ENCODE data around the gene FBXO11. TPM values are rescaled to one million over a fixed set of nuclear protein-coding genes. Genes with fewer than 3 reads are reported as not detected.

The FBXO11 gene
- total RNA-seq, 1 donor from 2014 or later = 34.7 TPM

DNA sequence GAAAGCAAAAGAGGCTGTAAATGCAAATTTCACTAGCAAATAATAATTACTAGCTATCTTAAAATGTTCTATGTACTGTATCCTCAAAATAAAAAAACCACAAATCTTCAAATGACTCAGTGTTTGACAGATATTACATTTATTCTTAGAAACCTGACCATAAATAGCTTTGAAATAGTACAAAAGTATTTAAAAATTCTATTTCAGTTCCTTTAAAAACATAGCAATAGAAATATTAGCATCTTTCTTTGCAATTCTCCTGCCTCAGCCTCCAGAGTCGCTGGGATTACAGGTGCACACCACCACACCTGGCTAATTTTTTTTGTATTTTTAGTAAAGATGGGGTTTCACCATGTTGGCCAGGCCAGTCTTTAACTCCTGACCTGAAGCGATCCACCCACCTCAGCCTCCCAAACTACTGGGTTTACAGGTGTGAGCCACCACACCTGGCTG lies 72.8 kb downstream of the FBXO11 start:
- H3K36me3 ChIP-seq = peaks cover 97% of the 10 kb centered on the region
- no peaks in the 10 kb centered on the region for H3K27me3 ChIP-seq (ENCODE audit: low read depth)
- peaks cover 2% of the 10 kb centered on the region for H3K4me1 ChIP-seq
- H3K27ac ChIP-seq (replicated peaks) = no peak overlapping the region
- H3K9me3 ChIP-seq (replicated peaks) = no peaks in the 10 kb centered on the region
- TF ChIP-seq, protein P1, sequence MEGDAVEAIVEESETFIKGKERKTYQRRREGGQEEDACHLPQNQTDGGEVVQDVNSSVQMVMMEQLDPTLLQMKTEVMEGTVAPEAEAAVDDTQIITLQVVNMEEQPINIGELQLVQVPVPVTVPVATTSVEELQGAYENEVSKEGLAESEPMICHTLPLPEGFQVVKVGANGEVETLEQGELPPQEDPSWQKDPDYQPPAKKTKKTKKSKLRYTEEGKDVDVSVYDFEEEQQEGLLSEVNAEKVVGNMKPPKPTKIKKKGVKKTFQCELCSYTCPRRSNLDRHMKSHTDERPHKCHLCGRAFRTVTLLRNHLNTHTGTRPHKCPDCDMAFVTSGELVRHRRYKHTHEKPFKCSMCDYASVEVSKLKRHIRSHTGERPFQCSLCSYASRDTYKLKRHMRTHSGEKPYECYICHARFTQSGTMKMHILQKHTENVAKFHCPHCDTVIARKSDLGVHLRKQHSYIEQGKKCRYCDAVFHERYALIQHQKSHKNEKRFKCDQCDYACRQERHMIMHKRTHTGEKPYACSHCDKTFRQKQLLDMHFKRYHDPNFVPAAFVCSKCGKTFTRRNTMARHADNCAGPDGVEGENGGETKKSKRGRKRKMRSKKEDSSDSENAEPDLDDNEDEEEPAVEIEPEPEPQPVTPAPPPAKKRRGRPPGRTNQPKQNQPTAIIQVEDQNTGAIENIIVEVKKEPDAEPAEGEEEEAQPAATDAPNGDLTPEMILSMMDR (IDR thresholded peaks at IDR 0.05; ENCODE audit: borderline replicate concordance) = no peak
- intact Hi-C loops (cut with micrococcal nuclease) = no loop called here
- no peak overlapping the region for H3K4me3 ChIP-seq
- DNase-seq = no peak

DNA sequence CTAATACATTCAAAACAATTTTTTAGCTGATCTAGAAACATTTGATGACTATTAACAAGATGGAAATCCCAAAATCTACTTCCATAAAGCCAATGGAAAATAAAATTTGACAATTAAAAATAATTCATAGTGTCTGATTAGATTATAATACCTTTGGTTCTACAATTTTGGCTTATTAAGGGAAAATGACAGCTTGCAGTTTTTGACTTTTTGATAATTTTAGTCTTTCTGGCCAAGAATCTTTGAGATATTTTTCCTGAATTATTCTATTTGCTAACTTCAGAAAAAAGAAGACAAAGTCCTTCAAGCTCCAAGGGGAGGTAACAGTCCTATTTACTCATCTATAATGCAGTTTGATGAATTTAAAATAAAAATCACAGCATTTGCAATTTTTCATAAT lies 83.8 kb downstream of the FBXO11 start:
- DNase-seq = no peak
- Histone ChIP-seq H3K27me3 (ENCODE audit: low read depth) (no peaks in the 10 kb centered on the region), H3K9me3 (replicated peaks) (no peaks in the 10 kb centered on the region), H3K4me1 (no peaks in the 10 kb centered on the region), H3K4me3 (no peak overlapping the region), H3K36me3 (peaks cover 82% of the 10 kb centered on the region), H3K27ac (replicated peaks) (no peak overlapping the region)
- intact Hi-C loops (cut with micrococcal nuclease) = no loop called here
- TF ChIP-seq, protein P1 (IDR thresholded peaks at IDR 0.05; ENCODE audit: borderline replicate concordance) = no peak

DNA sequence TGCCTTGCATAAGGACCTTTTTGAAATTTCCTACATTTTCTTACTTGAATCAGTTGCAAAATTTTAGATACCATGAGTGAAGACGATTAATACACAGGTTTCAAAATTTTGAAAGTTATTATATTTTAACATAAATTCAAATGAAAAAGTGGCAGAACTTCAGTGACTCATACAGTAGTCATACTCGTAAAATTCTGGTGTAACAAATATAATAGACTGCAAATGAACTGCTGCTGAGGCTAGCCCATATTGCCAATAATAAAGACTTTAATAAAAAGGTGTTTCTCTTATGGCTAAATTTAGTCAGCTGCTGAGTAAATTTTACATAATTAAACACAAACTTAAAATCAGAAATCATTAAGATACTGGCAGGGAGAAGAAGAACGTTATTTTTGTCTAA lies 86.5 kb downstream of the FBXO11 start:
- no peaks in the 10 kb centered on the region for H3K4me1 ChIP-seq
- DNase-seq = no peak
- TF ChIP-seq, protein P1 (IDR thresholded peaks at IDR 0.05; ENCODE audit: borderline replicate concordance) = no peak

DNA sequence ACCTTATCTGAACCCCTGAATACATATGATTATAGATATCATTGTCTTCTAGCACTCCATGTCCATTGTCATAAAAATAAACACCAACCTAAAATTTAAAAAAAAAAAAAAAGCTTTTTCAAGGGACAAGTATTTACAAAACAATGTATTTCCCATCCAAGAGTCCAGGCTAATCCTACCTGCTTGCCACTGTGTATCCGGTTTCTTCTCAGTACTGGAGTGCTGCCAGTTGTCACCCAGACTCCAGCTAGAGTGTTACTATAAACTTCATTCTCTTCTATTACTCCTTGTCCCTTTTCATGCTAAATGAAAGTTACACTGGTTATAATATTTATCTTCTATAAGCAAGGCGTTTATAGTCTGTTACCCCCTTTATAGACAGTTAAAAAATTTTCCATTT lies 87.5 kb downstream of the FBXO11 start:
- H3K27me3 ChIP-seq (ENCODE audit: low read depth) = no peaks in the 10 kb centered on the region
- H3K36me3 ChIP-seq = peaks cover 92% of the 10 kb centered on the region
- no peak overlapping the region for H3K4me3 ChIP-seq
- intact Hi-C loops (cut with micrococcal nuclease) = no loop called here
- H3K9me3 ChIP-seq (replicated peaks) = no peaks in the 10 kb centered on the region
- no peaks in the 10 kb centered on the region for H3K4me1 ChIP-seq
- DNase-seq = no peak
- TF ChIP-seq, protein P1 (IDR thresholded peaks at IDR 0.05; ENCODE audit: borderline replicate concordance) = no peak
- no peak overlapping the region for H3K27ac ChIP-seq (replicated peaks)

More for the DNA sequence above, 86.5 kb downstream of the FBXO11 start:
- no peak overlapping the region for H3K27ac ChIP-seq (replicated peaks)
- peaks cover 90% of the 10 kb centered on the region for H3K36me3 ChIP-seq
- no peaks in the 10 kb centered on the region for H3K9me3 ChIP-seq (replicated peaks)
- intact Hi-C loops (cut with micrococcal nuclease) = no loop called here
- H3K27me3 ChIP-seq (ENCODE audit: low read depth) = no peaks in the 10 kb centered on the region
- no peak overlapping the region for H3K4me3 ChIP-seq

DNA sequence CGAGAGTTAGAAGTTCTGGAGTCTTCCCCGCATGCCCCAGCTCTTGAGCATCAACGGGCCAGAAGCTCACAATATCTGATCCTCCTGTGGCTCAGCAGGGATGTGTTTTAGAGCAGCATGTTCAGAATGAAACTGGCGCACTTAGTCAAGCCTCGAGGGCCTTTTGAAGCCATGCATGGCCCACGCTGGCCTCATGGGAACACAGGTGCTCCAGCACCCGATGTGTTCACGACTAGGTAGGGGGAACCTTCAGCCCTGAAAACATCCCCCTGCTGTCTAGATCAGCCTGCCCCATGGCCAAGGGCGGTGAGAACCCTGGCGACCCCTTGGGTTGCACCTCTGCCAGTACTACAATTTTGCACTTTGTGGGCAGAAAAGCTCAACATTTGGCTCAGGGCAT lies 90.5 kb downstream of the FBXO11 start:
- H3K36me3 ChIP-seq = peaks cover 100% of the 10 kb centered on the region

More for the DNA sequence above, 90.5 kb downstream of the FBXO11 start:
- Histone ChIP-seq H3K4me1 (peaks cover 5% of the 10 kb centered on the region), H3K9me3 (replicated peaks) (no peaks in the 10 kb centered on the region), H3K4me3 (no peak overlapping the region), H3K27ac (replicated peaks) (no peak overlapping the region), H3K27me3 (ENCODE audit: low read depth) (no peaks in the 10 kb centered on the region)
- no peak for DNase-seq
- intact Hi-C loops (cut with micrococcal nuclease) = no loop called here
- TF ChIP-seq, protein P1 (IDR thresholded peaks at IDR 0.05; ENCODE audit: borderline replicate concordance) = no peak
